GM12892 (cell line): ENCODE measurements around the gene YWHAH.

Experiments used
- POLR2A ChIP-seq: IDR thresholded peaks from 2 replicates; pipeline ENCODE4 v1.6.1; 2011; ENCODE audit warnings: low read depth, low read length, control low read depth
- POLR2AphosphoS5 ChIP-seq: IDR thresholded peaks from 2 replicates; pipeline ENCODE4 v1.6.1; 2011; ENCODE audit warnings: low read depth, low read length, control low read depth

- TF ChIP-seq POLR2A (no peak), POLR2AphosphoS5 (no peak)
Measured at GRCh38 chr22:31935961-31936635, 8.2 kb upstream of the YWHAH start.
